ENCODE measurements around the gene MIEF1.

DNA sequence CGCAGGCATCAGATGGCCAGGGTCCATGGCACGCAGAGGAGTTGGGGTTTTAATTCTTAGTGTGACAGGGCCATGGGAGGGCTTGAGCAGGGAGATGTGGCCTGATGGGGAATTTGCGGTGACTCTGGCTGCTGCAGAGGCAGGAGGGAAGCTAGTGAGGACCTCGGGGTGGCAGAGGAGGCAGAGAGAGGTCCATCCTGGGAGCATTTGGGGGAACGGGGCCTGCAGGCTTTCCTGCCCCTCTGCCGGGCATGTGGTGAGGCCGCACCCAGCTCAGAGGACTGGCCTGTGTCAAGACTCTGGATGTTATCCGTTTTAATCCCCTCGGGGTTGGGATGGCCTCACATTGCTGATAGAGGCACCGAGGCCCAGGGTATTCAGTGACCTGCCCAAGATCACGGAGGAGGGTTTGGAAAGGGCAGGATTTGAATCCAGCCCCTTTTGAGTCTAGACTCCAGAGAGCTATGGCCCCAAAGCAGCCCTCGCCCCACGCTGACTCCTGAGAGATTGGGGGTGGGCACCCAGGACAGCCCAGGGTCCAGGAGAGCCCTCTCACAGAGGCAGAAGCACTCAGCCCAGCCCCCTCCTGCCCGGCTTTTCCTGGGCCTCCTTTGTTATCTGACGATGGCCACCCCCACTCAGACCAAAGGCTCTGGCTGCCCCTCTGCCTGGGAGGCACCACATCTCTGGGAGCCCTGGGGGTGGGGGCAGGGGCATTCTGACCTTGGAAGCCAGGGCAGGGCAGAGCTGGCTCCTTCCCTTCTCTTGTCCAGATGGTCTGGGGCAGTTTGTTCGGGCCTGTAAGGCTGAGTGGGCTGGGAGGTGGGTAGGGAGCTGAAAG, 31.4 kb upstream of the MIEF1 start:
- TF ChIP-seq EZH2phosphoT487 (IDR thresholded peaks at IDR 0.05; ENCODE audit: insufficient read depth, low read depth): no peak
- TF ChIP-seq EZH2 (IDR thresholded peaks at IDR 0.05; ENCODE audit: insufficient read depth, poor library complexity, severe bottlenecking): no peak

Measured in GM23248 (cell line).